Measurements from ENCODE around the gene TSC1.

TSC1 gene

DNA sequence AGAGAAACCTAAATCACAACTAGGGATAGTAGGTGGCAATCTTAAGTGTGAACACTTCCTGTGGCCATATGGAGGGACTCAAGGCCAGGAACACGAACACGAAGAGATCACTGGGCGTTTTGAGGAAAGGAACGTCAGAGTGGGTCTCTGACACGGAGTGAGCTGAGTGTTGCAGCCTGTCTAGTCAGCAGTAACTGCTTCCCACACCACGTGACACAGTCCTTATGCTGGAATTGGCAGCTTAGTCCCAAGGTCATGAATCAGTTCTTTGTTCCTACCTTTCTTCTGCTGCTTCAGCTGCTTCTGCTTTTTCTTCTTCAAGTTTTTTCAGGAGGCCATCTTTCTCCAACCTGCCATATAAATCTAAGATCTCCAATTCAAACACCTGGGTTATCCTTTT, 47.5 kb downstream of the TSC1 start:
- no peak overlapping the region for H3K27ac ChIP-seq
- POLR2A ChIA-PET (ENCODE audit: low non-redundant PET): no interaction called here
- TF ChIP-seq, protein P1, sequence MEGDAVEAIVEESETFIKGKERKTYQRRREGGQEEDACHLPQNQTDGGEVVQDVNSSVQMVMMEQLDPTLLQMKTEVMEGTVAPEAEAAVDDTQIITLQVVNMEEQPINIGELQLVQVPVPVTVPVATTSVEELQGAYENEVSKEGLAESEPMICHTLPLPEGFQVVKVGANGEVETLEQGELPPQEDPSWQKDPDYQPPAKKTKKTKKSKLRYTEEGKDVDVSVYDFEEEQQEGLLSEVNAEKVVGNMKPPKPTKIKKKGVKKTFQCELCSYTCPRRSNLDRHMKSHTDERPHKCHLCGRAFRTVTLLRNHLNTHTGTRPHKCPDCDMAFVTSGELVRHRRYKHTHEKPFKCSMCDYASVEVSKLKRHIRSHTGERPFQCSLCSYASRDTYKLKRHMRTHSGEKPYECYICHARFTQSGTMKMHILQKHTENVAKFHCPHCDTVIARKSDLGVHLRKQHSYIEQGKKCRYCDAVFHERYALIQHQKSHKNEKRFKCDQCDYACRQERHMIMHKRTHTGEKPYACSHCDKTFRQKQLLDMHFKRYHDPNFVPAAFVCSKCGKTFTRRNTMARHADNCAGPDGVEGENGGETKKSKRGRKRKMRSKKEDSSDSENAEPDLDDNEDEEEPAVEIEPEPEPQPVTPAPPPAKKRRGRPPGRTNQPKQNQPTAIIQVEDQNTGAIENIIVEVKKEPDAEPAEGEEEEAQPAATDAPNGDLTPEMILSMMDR (conservative IDR thresholded peaks at IDR 0.05; ENCODE audit: low read depth): no peak
- no peak for DNase-seq (ENCODE audit: low spot score)
- CTCF ChIA-PET: interaction anchor here (0.5 to 0.8 kb wide), 3 partner anchors 12 to 551 kb away, joined by 3 to 4 read pairs (median 3); no protein-coding TSS in a partner anchor

DNA sequence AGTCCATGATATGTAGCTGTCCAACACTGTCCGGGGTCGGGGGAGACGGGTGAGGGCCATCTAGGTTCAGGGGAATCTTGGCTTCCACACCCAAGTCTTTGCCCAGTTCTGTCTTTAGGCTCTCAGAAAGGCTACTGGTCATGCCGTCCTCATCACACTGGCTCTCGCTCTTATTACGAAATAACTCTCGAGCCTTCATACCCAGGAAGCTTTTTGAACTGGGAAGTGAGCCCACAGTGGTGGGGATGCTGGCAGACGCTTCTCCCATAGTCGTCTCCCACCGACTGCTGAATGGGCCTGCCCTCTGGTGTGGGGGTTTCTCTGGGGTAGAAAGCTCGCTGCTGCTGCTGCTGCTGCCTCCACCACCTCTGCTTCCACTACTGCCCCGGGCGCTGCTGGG, 48.2 kb downstream of the TSC1 start:
- POLR2A ChIA-PET (ENCODE audit: low non-redundant PET): interaction anchor here (0.6 kb wide), 1 partner anchor 8 kb away, joined by 3 read pairs; no protein-coding TSS in a partner anchor
- TF ChIP-seq, protein P1 (conservative IDR thresholded peaks at IDR 0.05; ENCODE audit: low read depth): no peak
- DNase-seq (ENCODE audit: low spot score): no peak
- CTCF ChIA-PET: interaction anchor here (0.7 to 1.1 kb wide), 3 partner anchors 17 to 550 kb away, joined by 3 to 5 read pairs (median 4); no protein-coding TSS in a partner anchor
- no peak overlapping the region for H3K27ac ChIP-seq

DNA sequence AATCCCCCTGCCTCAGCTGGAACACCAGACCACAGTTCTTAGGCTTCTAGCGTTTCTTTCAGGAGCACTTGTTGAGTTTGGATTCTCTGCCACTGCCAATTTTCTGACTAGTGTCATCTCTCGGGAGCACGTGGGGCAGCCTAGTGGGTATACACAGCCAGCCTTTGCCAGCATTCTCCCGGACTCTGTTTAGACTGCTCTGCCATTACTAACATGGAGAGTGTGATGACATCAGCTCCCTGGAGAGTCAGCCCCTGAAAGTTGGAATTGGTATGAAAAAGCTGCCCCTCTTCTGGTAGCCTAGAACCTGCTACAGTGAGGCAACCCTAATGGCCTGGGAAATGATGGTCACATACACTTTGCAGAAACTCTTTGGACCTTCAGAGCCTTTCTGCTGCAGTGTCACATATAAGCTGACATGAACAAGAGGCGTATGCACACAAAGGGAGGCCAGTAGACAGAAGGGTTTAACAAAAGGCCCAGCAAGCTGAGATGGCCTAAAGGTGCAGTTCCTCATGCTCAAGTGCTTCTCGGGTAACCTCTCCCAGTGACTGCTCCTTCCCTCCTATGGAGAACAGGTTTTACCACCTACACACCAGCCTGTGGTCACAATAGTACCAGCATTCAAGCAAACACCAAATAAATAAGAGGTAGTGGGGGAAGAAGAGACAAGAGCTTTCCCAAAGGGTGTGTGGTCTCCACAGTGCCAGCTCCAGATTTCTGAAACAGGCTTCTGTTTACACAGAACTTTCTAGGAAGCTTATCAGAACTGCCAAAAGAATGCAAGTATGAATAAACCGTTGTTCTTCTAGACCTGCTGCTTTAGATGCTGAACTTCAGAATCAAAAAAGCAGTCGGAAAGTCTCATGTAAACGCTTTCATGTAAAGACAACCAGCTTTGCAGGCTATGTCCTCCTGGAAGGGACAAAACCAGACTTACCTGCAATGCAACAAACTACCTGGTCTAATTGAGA, 49.3 kb downstream of the TSC1 start:
- CTCF ChIA-PET: interaction anchor here (0.5 to 1.1 kb wide), 5 partner anchors 14 to 82 kb away, joined by 3 to 6 read pairs (median 4); no protein-coding TSS in a partner anchor
- TF ChIP-seq, protein P1 (conservative IDR thresholded peaks at IDR 0.05; ENCODE audit: low read depth): no peak
- DNase-seq (ENCODE audit: low spot score): no peak
- POLR2A ChIA-PET (ENCODE audit: low non-redundant PET): no interaction called here
- H3K27ac ChIP-seq: peak overlapping the region; percentile 61

DNA sequence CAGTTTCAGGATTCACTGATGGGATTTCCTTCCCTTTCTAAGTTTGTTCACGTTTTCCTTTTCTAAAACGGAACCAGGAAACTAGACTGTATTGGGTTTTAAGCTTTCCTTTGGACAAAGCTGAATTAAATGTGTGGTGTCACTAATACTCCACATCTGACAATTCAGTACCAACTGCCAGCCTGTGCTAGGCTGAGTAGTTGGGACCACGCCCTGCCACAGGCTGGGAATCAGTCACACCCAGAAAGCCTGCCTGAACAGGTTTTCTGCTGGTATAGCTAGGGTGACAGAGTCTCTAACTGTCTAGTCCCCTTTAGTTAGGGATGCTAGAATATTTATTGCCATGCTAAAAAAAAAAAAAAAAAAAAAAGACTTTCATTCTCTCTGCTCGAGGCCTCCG, 50.1 kb downstream of the TSC1 start:
- DNase-seq (ENCODE audit: low spot score): peak; percentile 88
- ChIA-PET CTCF (interaction anchor here (0.7 kb wide), 1 partner anchor 172 kb away, joined by 3 read pairs; no protein-coding TSS in a partner anchor), POLR2A (ENCODE audit: low non-redundant PET) (no interaction called here)
- H3K27ac ChIP-seq: peak overlapping the region; percentile 61; the same call in 1 of the 2 replicates
- TF ChIP-seq, protein P1 (conservative IDR thresholded peaks at IDR 0.05; ENCODE audit: low read depth): no peak

DNA sequence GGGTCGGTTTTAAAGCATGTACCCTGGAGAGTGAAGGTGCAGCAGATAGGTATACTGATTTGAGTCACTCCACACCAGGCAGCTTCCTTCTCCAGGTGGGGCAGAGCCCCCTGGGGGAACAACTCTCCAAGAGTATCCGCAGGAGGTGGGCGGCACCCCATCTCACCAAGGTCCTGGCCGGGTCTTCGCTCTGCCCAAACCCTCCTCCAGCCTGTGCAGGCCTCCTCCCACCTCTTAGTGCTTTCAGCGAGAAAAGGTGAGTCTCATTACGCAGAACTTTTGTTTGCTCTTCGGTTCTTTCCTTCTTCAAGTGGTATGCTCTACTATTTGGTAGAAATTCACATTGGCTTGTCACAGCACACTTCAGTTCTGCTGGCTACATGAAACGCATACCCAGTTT, 52.0 kb downstream of the TSC1 start:
- POLR2A ChIA-PET (ENCODE audit: low non-redundant PET): no interaction called here

DNA sequence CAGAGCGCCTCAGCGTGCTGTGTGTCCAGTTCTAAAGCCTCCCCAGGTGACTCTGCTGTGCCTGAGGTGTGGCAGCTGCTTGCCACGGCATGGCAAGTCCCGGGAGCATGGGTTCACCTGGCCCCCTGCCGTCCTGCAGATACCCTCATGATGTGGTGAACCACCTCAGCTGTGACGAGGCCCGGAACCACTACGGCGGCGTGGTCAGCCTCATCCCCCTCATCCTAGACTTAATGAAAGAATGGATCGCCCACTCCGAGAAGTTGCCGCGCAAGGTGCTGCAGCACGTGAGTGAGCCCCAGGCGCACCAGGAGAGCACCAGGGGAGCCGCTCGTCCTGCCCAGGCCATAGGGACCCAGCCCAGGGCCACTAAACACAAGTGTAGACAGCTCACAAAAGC, 56.3 kb downstream of the TSC1 start:
- CTCF ChIA-PET: interaction anchor here (0.7 kb wide), 1 partner anchor 39 kb away, joined by 3 read pairs; no protein-coding TSS in a partner anchor
- TF ChIP-seq, protein P1 (conservative IDR thresholded peaks at IDR 0.05; ENCODE audit: low read depth): no peak
- POLR2A ChIA-PET (ENCODE audit: low non-redundant PET): interaction anchor here (0.6 kb wide), 1 partner anchor 8 kb away, joined by 3 read pairs; no protein-coding TSS in a partner anchor

More for the DNA sequence above, 52.0 kb downstream of the TSC1 start:
- CTCF ChIA-PET: interaction anchor here (0.6 kb wide), 1 partner anchor 83 kb away, joined by 3 read pairs; no protein-coding TSS in a partner anchor
- no peak overlapping the region for H3K27ac ChIP-seq
- DNase-seq (ENCODE audit: low spot score): no peak
- TF ChIP-seq, protein P1 (conservative IDR thresholded peaks at IDR 0.05; ENCODE audit: low read depth): no peak

More for the DNA sequence above, 56.3 kb downstream of the TSC1 start:
- no peak overlapping the region for H3K27ac ChIP-seq
- DNase-seq (ENCODE audit: low spot score): no peak

Data from RWPE1 (cell line).